Measurements from ENCODE around the gene SEMA6B.
"Not testable (repeated sequence)": the region's sequence is repeated elsewhere in the genome, so short reads cannot be mapped to it uniquely, and the experiment has no call there.

Gene SEMA6B

DNA sequence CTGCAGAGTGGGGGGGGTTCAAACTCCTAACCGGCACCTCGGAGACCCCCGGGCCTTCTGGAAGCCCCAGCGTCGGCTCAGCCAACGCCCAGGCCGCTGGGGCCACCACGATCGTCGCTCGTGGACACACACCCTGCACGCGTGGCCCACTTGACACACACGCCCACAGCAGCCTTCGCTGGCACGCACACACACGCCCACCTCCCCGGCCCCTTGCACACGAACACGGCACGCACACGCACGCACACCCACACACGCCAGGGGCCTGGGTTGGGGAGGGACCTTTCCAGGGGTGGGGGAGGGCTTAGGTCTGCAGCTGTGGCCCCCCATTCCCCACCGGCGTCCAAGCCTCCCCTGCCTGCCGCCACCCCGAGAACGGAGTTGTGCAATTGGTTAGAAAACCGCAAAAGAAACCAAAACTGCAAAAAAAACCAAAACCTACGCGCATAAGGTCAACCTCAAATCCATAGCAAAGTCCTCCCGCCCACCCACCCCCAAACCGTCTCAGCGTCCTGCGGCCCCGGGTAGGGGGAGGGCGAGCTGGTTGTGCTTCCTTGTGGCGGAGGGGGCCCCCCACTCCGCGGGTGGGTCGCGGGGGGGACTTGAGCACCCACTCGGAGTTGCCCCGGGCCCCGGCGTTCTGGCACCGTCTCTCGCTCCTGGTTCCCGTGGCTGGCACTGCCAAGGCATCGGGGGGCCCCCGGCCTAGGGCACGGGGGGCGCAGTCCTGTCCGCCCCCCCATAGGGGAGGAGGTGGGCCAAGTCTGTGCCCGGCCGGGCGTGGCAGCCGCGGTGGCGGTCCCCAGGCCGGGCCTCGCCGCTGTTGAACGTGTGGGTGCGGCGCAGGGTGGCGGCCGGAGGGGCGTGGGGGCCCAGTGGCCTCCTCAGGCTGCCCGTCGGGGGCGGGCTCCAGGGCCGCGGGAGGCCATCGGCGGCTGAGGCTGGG, 16.3 kb downstream of the SEMA6B start:
- DNase-seq: no peak

DNA sequence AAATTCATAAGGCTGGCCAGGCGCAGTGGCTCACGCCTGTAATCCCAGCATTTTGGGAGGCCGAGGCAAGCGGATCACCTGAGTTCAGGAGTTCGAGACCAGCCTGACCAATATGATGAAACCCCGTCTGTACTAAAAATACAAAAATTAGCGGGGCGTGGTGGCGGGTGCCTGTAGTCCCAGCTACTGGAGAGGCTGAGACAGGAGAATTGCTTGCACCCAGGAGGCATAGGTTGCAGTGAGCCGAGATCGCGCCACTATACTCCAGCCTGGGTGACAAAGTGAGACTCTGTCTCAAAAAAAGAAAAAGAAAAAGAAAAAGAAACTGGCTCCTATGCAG, 17.7 kb downstream of the SEMA6B start:
- not testable (repeated sequence) for DNase-seq

DNA sequence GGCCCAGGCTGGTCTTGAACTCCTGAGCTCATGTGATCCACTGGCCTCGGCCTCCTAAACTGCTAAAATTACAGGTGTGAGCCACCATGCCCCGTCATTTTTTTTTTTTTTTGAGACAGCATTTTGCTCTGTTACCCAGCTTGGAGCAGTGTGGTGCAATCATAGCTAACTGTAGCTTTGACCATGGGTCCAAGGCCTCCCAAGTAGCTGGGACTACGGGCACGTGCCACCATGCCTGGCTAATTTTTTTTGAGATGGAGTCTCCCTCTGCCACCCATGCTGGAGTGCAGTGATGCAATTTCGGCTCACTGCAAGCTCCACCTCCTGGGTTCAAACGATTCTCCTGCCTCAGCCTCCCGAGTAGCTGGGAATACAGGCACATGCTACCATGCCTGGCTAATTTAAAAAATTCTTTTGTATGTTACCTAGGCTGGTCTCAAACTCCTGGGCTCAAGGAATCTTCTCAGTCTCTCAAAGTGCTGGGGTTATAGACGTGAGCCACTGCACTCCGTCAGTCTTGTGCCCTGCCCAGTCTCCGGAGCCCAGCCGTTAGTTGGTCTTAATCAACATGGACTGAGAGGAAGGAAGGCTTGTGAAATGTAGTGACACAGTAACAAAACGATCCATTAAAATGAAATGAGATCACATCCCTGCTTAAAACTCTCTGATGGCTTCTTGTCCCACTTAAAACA, 18.2 kb downstream of the SEMA6B start:
- no peak for DNase-seq

DNA sequence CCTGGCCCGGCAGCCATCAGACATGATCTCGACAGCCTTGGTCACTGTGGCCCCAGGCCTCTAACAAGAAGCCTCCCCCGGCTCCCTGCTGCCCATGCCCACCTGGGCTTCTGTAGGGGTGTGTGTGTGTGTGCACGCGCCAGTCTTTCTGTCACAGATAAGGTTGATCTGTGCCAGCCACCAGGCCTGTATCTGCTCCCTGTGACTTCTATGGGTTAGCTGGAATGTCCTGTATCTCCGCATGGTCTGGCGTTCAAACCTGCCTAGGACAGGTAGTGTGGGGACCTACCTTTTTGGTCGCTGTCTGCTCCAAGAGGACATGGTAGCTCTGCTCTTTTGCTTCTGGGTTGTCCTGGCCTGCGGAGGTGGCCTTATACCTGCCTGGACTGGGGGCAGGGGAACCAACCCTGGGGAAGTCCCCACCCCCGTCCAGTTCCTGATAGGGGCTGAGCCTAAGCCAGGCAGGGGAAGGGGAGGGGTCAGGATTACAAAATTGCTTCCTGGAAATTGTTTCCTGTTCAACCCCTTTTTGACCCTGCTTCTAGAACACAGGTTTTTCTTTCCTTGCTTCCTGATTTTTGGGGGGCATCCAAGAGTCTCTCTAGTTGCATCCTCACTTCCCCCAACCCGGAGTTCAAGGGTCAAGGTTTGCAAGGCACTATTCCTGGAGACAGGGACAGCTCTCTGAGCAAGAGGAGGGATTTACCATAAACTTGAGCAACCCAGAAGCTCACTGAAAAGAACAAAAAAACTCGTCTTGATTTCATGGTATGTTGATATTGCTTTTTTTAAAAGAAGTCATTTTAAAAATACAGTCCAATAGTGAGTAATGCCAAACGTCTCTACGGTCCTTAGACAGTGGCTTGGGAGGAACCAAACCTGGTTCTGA, 19.5 kb downstream of the SEMA6B start, which contains the start of gene LRG1:
Gene LRG1, minus strand, starts transcription at position 344 of the 889 bp plus-strand sequence. Its CDS starts 23 bp downstream, at position 321.
- DNase-seq: no peak

DNA sequence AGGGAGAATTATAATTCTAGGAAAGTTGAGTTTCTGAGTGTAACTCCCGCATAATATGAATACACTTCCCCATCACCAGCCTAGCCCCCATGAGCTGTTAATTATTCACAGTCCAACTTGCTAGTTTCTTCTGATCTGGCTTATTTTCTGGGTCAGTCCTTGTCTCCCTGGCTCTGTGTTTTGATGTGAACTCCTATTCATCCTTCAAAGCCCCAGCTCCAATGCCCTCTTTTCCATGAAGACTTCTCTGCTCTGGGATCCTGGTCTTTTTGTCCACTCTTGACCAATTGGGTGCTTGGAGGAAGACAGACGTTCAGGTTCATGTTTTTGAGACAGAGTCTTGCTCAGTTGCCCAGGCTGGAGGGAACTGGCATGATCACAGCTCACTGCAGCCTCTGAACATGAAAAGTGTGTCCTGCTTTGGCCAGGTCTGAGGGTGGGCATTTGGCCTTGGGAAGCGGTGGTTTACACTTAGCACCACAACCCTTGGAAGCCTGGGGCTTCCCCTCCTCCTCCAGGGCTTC, 20.3 kb downstream of the SEMA6B start:
- no peak for DNase-seq

DNA sequence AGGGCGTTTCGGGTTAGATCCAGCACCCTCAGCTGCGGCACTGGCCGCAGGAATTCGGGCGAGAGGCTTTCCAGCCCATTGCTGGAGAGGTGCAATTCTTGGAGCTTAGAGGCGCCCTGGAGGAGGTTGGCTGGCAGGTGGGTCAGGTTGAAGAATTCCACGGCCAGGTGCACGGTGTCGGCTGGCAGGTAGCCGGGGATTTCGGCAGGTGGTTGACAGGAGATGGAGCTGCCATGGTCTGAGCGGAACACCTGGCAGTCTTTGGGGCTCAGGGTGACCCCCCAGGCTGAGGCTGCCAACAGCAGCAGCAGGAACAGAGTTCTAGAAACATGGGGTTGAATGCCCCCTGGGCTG, 20.9 kb downstream of the SEMA6B start:
- no peak for DNase-seq

DNA sequence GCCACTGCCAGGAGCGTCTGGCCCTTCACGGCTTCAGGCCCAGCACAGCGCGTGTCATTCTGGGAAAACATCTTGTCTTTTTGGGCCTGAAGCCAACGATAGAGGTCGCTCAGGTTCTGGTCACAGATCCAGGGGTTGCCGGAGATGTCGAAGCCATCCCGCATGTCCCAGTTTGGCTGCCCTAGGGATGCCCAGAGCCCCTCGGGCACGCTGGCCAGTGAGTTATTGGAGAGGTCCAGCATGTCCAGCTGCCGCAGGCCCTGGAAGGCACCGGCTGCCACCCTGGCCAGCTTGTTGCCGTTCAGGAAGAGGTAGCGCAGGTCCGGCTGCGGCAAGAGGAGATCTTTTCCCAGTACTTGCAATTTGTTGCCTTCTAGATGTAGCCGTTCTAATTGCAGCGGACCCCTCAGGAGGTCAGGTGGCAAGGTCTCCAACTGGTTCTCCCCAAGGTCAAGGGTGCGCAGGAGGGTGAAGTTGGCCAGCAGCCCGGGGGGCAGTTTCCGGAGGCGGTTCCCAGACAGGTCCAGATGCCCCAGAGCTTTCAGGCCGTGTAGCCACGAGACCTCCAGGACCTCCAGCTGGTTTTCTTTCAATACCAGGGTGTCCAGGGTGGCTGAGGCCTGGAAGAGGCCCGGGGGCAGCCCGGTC, 21.4 kb downstream of the SEMA6B start:
- DNase-seq: no peak

DNA sequence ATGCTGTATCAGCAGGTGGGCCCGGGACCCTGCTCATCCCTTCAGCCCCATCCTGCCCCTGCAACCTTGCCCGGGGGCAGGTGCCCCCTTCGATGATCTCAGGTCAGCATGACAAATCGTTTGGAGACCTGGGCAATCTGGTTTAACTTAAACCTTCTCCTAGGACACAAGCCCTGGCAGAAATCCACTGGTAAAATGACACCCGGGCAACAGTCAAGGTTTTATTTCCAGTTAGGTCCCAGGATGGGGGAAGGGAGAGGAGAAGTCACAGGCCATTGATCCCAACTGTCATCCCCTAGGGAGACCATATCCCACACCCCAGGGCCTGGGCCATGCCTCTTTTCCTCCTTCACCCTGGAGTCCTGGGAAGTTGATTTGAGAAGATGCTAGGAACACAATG, 22.7 kb downstream of the SEMA6B start:
- no peak for DNase-seq

DNA sequence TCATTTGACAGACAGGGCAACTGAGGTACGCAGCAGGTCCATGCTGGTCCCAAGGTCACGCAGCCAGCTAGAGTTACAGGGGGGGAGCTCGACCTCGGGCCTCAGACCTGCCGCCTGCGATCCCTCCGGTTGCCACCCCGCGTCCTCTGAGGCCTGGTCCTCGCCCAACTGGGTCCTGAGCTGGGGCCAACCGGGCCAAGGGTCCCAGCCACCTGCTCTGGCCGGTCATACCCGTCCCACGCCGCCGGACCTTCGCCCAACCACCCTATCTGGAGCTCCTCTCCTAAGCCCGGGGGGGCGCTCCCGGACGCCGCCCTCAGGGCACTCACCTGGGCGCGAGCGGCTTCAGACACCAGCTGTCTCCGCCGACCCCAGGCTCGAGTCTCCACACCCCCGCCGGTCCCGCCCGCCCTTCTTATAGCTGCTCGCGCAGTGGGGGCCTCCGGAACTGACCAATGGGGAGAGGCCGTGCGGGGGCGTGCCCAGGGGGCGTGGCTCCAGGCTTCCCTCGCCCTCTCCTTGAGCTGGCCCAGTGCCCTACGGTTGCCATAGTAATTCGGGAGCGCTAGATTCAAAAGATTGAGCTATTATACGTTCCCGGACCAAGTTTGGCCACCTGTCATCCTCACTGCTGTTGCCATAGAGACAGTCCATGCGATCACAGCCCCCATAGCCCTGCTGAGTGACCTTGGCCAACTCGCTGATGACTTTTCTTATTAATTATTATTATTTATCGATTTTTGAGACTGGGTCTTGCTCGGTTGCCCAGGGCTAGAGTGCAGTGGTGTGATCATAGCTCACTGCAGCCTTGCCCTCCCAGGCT, 24.4 kb downstream of the SEMA6B start, which contains the start of gene PLIN5:
Gene PLIN5, minus strand, starts transcription at position 389 of the 823 bp plus-strand sequence. CDS start 1,150 bp downstream, outside the sequence.
- DNase-seq: peak; percentile 90

DNA sequence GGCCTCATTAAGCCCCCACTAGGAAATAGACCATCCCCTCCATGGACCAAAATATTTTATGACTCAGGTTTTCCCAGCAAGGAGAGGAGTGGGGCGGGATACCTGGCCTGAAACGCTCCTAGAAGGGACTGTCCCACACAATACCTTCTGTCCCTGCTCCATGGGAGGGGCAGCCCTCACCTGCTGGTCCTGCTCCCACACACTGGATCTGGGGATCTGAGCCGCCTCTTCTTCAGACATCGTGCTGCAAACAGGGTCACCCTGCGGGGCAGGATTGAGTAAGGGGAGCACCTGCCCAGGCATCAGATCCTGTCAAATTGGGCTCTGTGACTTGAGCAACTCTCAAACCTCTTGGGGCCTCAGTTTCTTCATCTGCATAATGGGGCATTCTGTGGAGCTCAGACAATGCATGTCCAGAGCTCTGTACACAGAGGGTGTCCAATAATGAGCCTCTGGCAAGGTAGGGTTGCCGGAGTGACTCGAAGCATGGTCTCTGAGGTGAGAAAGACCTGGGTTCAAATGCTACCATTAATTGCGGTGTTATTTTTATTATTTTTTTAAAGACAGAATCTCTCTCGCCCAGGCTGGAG, 25.6 kb downstream of the SEMA6B start:
- DNase-seq: no peak

DNA sequence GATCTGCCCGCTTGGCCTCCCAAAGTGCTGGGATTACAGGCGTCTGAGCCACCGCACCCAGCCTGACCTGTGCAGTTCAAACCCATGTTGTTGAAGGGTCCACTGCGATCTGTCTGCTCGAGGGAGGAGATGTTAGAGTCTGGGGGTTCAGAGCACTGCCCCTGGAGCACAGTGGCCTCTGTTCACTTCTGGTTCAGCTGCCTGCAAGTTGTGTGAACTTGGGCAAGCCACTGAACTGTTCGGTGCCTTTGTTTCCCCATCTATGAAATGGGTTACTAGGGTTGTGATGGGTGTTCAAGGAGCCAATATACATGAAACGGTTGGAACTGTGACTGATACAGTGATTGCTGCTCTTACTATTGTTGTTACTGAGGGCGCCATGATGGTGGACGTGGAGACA, 26.1 kb downstream of the SEMA6B start:
- no peak for DNase-seq

DNA sequence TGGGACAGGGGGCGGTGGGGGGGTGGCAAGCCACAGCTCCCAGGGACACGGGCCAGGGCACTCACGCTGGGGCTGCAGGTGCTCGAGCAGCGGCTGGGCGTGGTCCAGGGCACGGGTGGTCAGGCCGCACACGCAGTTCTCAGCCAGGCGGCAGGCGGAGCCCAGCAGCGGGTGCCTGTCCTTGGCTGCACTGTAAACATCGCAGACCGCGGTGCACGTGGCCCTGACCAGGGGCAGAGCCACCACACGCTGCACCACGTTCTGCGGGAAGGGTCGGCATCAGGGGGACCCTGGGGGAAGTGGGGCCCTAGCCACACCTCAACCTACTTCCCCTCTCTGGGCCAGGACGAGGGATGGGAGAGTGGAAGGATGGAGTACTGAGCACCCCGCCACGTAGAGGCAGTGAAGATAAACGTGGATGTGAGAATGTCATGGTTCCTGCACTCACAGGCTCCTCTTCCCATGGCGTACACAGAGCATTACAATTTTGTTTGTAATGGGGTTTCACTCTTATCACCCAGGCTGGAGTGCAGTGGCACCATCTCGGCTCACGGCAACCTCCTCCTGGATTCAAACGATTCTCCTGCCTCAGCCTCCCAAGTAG, 27.8 kb downstream of the SEMA6B start:
- DNase-seq: no peak

DNA sequence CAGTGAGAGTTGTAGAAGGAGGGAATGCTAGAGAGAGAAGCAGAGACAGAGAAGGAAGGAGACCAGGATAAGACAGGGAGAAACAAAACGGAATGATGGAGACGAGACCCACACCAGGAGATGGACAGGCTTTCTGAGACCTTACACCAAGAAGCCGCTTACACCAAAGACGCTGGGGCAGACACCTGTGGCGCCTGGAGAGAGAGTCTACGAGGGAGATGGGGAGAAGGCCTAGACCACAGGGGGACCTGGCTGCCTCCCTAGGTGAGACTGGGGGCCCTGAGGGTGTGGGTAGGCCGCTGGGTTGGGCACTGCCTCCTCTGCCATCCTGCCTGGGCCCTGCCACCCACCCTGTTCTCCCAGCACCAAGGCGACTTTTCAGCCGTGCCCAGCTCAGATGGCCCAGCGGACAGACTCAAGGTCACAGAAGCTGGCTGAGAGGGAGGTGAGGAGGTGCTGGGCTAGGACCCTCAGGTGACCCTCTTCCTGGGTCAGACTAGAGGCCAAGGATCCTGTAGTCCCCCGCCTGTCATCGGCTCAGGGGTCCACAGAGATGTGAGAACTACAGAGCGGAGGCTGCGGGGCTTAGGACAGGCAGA, 29.5 kb downstream of the SEMA6B start:
- DNase-seq: no peak

DNA sequence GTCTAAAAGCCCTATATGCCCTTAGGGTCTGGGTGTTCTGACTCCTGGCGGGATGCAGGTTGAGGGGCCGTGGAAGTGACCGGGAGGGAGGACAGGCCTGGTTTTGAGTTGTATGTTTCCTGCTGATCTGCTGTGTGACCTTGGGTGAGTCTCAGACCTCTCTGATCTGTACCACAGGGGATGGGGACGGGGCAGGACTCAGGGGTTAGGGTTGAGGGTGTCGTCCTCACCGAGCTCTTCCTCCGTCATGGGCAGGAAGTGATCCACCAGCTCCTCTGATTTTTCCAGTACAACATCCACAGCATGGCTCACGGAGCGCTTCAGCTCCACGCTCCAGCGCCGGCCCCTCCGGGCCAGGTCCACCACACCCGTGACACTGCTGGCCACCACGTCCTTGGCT, 30.6 kb downstream of the SEMA6B start:
- DNase-seq: no peak

DNA sequence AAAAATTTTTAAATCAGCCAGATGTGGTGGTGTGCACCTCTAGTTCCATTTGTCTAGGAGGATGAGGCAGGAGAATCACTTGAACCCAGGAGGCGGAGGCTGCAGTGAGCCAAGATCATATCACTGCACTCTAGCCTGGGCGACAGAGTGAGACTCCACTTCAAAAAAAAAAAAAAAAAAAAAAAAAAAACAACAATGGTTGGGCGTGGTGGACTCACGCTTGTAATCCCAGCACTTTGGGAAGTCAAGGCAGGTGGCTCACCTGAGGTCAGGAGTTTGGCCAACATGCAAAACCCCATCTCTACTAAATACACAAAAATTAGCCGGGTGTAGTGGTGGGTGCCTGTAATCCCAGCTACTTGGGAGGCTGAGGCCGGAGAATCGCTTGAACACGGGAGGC, 32.1 kb downstream of the SEMA6B start:
- not testable (repeated sequence) for DNase-seq

DNA sequence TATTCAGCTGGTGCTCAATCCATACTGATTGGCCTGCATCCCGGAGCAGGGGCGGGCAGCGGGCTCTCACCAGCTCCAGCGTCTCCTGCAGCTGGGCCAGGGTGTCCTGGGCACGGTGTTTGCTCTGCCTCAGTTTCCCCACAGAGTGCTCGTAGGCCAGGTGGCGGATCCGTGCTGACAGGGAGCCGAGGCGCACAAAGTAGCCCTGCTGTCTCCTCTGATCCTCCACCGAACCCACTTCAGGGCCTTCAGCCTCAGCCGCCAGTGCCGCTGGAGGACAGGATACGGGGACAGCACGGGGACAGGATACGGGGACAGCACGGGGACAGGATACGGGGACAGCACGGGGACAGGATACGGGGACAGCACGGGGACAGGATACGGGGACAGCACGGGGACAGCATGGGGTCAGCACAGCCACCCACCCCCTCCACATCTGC, 33.9 kb downstream of the SEMA6B start:
- DNase-seq: no peak

DNA sequence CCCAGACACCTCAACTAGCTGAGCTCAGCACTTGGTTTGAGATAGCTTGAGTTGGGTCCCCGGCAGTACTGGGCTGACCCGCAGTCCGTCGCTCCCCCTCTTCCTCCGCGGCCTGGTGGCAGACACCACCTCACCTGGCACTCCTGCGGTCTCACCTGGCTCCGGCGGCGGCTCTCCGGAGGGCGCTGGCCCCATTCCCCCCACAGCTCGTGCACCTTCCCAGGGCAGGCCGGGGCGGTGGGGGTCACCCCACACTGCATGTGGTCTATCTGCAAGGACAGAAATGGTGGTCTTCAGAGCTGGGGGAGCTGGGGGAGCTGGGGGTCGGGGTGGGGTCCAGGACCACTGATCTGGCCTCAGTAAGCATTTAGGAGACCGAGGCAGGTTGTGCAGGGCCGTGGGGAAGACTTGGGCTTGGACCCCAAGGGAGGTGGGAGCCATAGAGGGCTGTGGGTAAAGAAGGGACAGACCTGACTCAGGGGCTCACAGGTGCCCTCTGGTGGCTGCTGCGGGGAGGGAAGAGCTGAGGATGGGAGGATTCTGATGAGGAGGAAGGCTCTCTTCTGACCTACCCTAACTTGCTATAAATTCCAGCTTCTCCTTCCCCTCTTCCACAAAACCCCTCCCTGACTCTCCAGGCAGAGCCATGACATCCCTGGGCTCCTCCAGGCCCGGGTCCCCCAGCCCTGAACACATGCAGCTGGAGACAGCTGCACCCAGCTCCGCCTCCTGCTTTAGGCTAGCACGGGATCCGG, 34.5 kb downstream of the SEMA6B start:
- DNase-seq: no peak

DNA sequence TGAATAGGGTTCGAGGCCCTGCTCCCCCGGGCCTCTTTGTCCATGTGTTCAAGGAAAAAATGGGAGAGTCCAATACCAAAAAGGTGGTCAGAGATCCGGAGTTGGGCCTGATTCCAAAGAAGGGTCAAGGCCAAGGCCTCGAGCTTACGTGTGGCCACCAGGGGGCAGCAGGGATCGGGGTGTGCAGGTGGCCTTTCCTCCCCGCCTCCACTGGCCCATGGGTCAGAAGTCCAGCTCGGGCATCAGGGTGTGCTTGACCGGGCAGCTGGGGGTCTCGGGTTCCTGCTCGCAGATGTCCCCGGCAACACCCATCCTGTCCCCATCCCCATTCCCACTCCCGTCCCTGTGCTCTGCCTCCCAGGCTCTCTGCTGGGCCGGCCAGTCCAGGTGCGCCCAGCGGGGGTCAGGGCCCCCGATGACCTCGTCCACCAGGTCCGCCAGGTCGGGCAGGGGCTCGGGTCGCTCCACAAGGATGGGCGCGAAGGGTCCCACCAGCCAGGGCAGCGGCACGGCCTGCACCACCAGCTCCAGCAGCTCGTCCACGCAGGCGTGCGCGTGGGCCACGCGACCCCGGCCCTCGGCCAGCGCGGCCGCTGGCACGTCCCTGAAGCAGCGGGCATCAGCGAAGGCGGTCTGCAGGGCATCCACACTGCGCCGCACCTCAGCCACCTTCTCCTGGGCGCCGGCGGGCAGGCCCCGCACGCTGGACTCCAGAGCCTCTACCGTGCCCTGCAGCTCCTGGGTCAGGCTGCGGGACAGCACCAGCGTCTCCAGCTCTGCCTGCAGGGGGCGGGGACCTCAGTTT, 36.0 kb downstream of the SEMA6B start:
- DNase-seq: no peak
